Keratinocyte (primary cell): ENCODE results near the gene IL1RAP. TPM values are rescaled to one million over a fixed set of nuclear protein-coding genes. Genes with fewer than 3 reads are reported as not detected.

Source experiments
- DNase-seq: peaks from one replicate; pipeline ENCODE4 v3.0.0-alpha.2; 2011; ENCODE audit warnings: low read depth, missing footprints, low spot score
- FAIRE-seq: peaks from 2 replicates; lab custom pipeline; 2011; peaks lifted over from hg19 to GRCh38; lab: Jason Lieb, UNC
- H2AFZ ChIP-seq: 2 replicates; pipeline ENCODE4 v1.6.0; 2012; ENCODE audit warnings: low read length, control low read depth, inconsistent platforms; ENCODE audit not compliant: control insufficient read depth
- H3K27ac ChIP-seq: 2 replicates; pipeline ENCODE4 v1.5.1; 2011; ENCODE audit warnings: low read length; ENCODE audit not compliant: control insufficient read depth, insufficient read depth
- H3K27me3 ChIP-seq: 3 replicates; pipeline ENCODE4 v1.6.0; 2011; ENCODE audit warnings: low read length; ENCODE audit not compliant: control insufficient read depth, insufficient read depth; ENCODE audit errors: extremely low read depth
- H3K36me3 ChIP-seq, 2 experiments: 2 replicates in 1 of 2; 3 replicates in 1 of 2; pipeline ENCODE4 v1.5.1; 2011; ENCODE audit warnings: low read length in 2 of 2, mild to moderate bottlenecking in 1 of 2; ENCODE audit not compliant: control insufficient read depth in 2 of 2, insufficient read depth in 2 of 2; ENCODE audit errors: extremely low read depth in 1 of 2
- H3K4me1 ChIP-seq: 3 replicates; pipeline ENCODE4 v1.5.1; 2011; ENCODE audit warnings: low read length; ENCODE audit not compliant: control insufficient read depth, insufficient read depth; ENCODE audit errors: extremely low read depth
- H3K4me2 ChIP-seq: 3 replicates; pipeline ENCODE4 v1.6.0; 2011; ENCODE audit warnings: low read depth, low read length; ENCODE audit not compliant: control insufficient read depth, insufficient read depth; ENCODE audit errors: extremely low read depth
- H3K4me3 ChIP-seq, 3 experiments: fragments of 200-600 bp in 1 of 3; sonication (generic) in 1 of 3; 2 replicates in 2 of 3; 3 replicates in 1 of 3; pipeline ENCODE4 v1.5.1; 2011 to 2016; ENCODE audit warnings: low read length in 3 of 3, mild to moderate bottlenecking in 3 of 3, control low read depth in 2 of 3, inconsistent platforms in 1 of 3, low read depth in 1 of 3, mixed read lengths in 1 of 3, mixed run types in 1 of 3, moderate library complexity in 1 of 3; ENCODE audit not compliant: control insufficient read depth in 2 of 3, insufficient read depth in 2 of 3; ENCODE audit errors: extremely low read depth in 1 of 3
- H3K79me2 ChIP-seq: 2 replicates; pipeline ENCODE4 v1.6.0; 2012; ENCODE audit warnings: low read length; ENCODE audit not compliant: control insufficient read depth, insufficient read depth
- H3K9ac ChIP-seq: 3 replicates; pipeline ENCODE4 v1.6.0; 2011; ENCODE audit warnings: low read length; ENCODE audit not compliant: control insufficient read depth, insufficient read depth; ENCODE audit errors: extremely low read depth
- H3K9me1 ChIP-seq: 3 replicates; pipeline ENCODE4 v1.6.0; 2011; ENCODE audit warnings: low read length; ENCODE audit not compliant: control insufficient read depth, insufficient read depth; ENCODE audit errors: extremely low read depth
- H3K9me3 ChIP-seq: 2 replicates; pipeline ENCODE4 v1.5.1; 2012; ENCODE audit warnings: low read depth, low read length; ENCODE audit not compliant: control insufficient read depth
- H4K20me1 ChIP-seq: 3 replicates; pipeline ENCODE4 v1.6.0; 2011; ENCODE audit warnings: low read length; ENCODE audit not compliant: control insufficient read depth, insufficient read depth; ENCODE audit errors: extremely low read depth
- EZH2 ChIP-seq: IDR thresholded peaks from one replicate; pipeline ENCODE4 v1.6.1; 2012; ENCODE audit warnings: inconsistent platforms, mild to moderate bottlenecking, low read length, moderate library complexity
- dilution Hi-C: fragments of 300-500 bp; cut with MboI; formaldehyde crosslinking; loops from one replicate; pipeline ENCODE4 v1.7.0; 2020; ENCODE audit warnings: low sequenced_read_pairs; ENCODE audit not compliant: extremely low pct_ligation_motif_present
- polyA plus RNA-seq, 5 experiments: library from polyadenylated mRNA; depleted of rRNA in 3 of 5; stranded (reverse) in 3 of 5; stranded (forward) in 1 of 5; unstranded in 1 of 5; fragments of >200 nt; gene quantifications; 1 replicate in 1 of 5; 2 replicates in 3 of 5; 3 replicates in 1 of 5; pipeline versions ENCODE4 v1.2.1 to v1.2.3, GENCODE V29; 2011 to 2012; ENCODE audit warnings: missing spikeins in 2 of 5, low read depth in 1 of 5, low replicate concordance in 1 of 5
- TF ChIP-seq, protein P1 (sequence below), 3 experiments: IDR thresholded peaks in 1 of 3; conservative IDR thresholded peaks in 1 of 3; optimal IDR thresholded peaks in 1 of 3; 2 replicates in 2 of 3; 3 replicates in 1 of 3; pipeline versions ENCODE3 to v1.5.1; 2011; ENCODE audit warnings: low read length in 3 of 3, mild to moderate bottlenecking in 3 of 3, moderate library complexity in 2 of 3, control low read depth in 1 of 3, inconsistent platforms in 1 of 3; ENCODE audit not compliant: insufficient read depth in 2 of 3; ENCODE audit errors: extremely low read depth in 1 of 3

Gene IL1RAP
- polyA plus RNA-seq, 1 donor (not counting 4 experiments of a cell fraction or from before 2014, with no cell fraction given), result 69.7 TPM

DNA sequence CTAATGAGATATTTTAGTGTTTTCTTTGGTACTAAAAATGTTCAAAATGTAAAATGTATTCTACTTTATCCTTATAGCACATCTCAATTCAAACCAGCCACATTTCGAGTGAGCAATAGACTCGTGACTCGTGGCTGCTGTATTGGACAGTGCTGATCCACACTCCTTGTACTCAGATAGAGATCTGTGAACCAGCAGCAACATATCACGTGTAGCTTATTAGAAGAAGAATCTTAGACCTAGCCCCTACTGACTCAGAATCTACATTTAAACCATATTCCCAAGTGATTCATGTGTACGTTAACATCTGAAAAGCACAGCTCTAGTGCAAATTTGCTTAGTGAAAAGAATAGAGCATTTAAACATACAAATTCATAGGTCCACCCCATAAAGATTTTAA is 130.9 kb downstream of the IL1RAP start:
- Histone ChIP-seq H2AFZ (no peak overlapping the region), H3K4me3 (no peak overlapping the region), H3K27ac (no peak overlapping the region), H3K4me2 (no peak overlapping the region), H3K79me2 (no peaks in the 10 kb centered on the region), H3K27me3 (no peaks in the 10 kb centered on the region), H3K9me1 (no peaks in the 10 kb centered on the region), H3K36me3 (peaks cover 31 to 32% of the 10 kb centered on the region in 2 experiments), H3K9me3 (no peaks in the 10 kb centered on the region), H4K20me1 (no peaks in the 10 kb centered on the region), H3K9ac (no peak overlapping the region), H3K4me1 (no peaks in the 10 kb centered on the region)
- DNase-seq (no peak), FAIRE-seq (no peak)
- TF ChIP-seq, protein P1, sequence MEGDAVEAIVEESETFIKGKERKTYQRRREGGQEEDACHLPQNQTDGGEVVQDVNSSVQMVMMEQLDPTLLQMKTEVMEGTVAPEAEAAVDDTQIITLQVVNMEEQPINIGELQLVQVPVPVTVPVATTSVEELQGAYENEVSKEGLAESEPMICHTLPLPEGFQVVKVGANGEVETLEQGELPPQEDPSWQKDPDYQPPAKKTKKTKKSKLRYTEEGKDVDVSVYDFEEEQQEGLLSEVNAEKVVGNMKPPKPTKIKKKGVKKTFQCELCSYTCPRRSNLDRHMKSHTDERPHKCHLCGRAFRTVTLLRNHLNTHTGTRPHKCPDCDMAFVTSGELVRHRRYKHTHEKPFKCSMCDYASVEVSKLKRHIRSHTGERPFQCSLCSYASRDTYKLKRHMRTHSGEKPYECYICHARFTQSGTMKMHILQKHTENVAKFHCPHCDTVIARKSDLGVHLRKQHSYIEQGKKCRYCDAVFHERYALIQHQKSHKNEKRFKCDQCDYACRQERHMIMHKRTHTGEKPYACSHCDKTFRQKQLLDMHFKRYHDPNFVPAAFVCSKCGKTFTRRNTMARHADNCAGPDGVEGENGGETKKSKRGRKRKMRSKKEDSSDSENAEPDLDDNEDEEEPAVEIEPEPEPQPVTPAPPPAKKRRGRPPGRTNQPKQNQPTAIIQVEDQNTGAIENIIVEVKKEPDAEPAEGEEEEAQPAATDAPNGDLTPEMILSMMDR (optimal IDR thresholded peaks at IDR 0.05 in 1 of 3, IDR thresholded peaks at IDR 0.05 in 1 of 3, conservative IDR thresholded peaks at IDR 0.05 in 1 of 3; ENCODE audit: extremely low read depth in 1 of 3, insufficient read depth in 2 of 3, low read length in 3 of 3), result no peak
- dilution Hi-C loops, result no loop called here

DNA sequence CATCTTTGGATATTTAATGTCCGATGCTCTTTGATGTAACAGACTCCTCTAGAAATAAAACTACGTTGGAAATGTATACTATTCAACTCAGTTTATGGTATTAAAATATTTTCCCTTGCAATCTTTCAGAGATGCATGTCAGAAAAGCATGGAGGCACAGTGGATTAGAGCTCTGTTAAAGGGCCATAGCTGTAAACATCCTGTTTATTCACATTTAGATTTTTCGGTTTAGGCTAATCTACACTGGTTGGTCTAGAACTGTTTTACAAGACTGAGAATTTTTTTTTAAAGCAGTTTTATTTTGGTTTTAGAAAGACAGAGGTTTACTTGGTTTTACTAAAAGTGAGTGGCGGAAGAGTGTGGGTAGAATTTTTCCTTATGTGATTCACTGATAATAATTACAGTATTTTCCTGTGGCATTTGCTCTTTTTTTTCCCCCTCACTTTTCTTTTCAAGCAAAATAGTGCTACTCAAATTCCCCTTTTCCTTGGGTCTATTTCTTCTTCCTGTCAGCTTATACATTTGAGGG is 132.1 kb downstream of the IL1RAP start:
- no peak for DNase-seq
- Histone ChIP-seq H2AFZ (no peak overlapping the region), H3K79me2 (no peaks in the 10 kb centered on the region), H3K4me3 (no peak overlapping the region), H3K27ac (no peak overlapping the region), H3K4me2 (no peak overlapping the region), H3K9ac (no peak overlapping the region), H3K27me3 (no peaks in the 10 kb centered on the region), H3K4me1 (no peaks in the 10 kb centered on the region), H3K9me1 (no peaks in the 10 kb centered on the region), H3K9me3 (no peaks in the 10 kb centered on the region), H4K20me1 (no peaks in the 10 kb centered on the region), H3K36me3 (peaks cover 28 to 29% of the 10 kb centered on the region in 2 experiments)
- dilution Hi-C loops, result no loop called here
- TF ChIP-seq EZH2, result no peak
- TF ChIP-seq, protein P1 (optimal IDR thresholded peaks at IDR 0.05 in 1 of 3, IDR thresholded peaks at IDR 0.05 in 1 of 3, conservative IDR thresholded peaks at IDR 0.05 in 1 of 3; ENCODE audit: extremely low read depth in 1 of 3, insufficient read depth in 2 of 3, low read length in 3 of 3), result no peak
- FAIRE-seq, result no peak
